GM12892 (cell line): ENCODE data around the gene OR56A5.
A peak's percentile ranks its signal among the peaks of the same experiment; 100 is the strongest.
"Not testable (repeated sequence)": the region's sequence is repeated elsewhere in the genome, so short reads cannot be mapped to it uniquely, and the experiment has no call there.

ENCODE experiments used
- DNase-seq: peaks from one replicate; pipeline ENCODE4 v3.0.0; 2011; ENCODE audit not compliant: insufficient read length
- FAIRE-seq: peaks from 2 replicates; lab custom pipeline; 2011; peaks lifted over from hg19 to GRCh38; lab: Jason Lieb, UNC
- POLR2A ChIP-seq: IDR thresholded peaks from 2 replicates; pipeline ENCODE4 v1.6.1; 2011; ENCODE audit warnings: low read depth, low read length, control low read depth
- POLR2AphosphoS5 ChIP-seq: IDR thresholded peaks from 2 replicates; pipeline ENCODE4 v1.6.1; 2011; ENCODE audit warnings: low read depth, low read length, control low read depth
- TAF1 ChIP-seq: IDR thresholded peaks from 2 replicates; pipeline ENCODE4 v1.6.1; 2011; ENCODE audit warnings: low read depth, mild to moderate bottlenecking, control low read depth, low read length, borderline replicate concordance

OR56A5 gene

GRCh38 chr11:5983443-5983842 lies 15.1 kb upstream of the OR56A5 start:
- DNase-seq (no peak), FAIRE-seq (no peak)
- TF ChIP-seq TAF1 (no peak), POLR2AphosphoS5 (no peak), POLR2A (no peak)

GRCh38 chr11:5973530-5973929 lies 5.2 kb upstream of the OR56A5 start:
- FAIRE-seq (no peak), DNase-seq (no peak)
- no peak for TF ChIP-seq POLR2AphosphoS5
- no peak for TF ChIP-seq TAF1
- TF ChIP-seq POLR2A, result no peak

GRCh38 chr11:5967708-5968107 lies 586 bp downstream of the OR56A5 start:
- DNase-seq (no peak), FAIRE-seq (peak; percentile 33)
- TF ChIP-seq POLR2AphosphoS5 (no peak), POLR2A (no peak), TAF1 (no peak)

- DNase-seq (no peak), FAIRE-seq (no peak)
- TF ChIP-seq TAF1, result no peak
Observed at GRCh38 chr11:5966958-5967357, 1.3 kb downstream of the OR56A5 start.

GRCh38 chr11:5960704-5961320 lies 7.5 kb downstream of the OR56A5 start:
- DNase-seq, FAIRE-seq: not testable (repeated sequence)

GRCh38 chr11:5955586-5955985 lies 12.7 kb downstream of the OR56A5 start:
- no peak for FAIRE-seq
- TF ChIP-seq POLR2A (no peak), TAF1 (no peak), POLR2AphosphoS5 (no peak)
- DNase-seq, result no peak

GRCh38 chr11:5941951-5942350 lies 26.3 kb downstream of the OR56A5 start, which contains the start of gene OR56A3:
Gene OR56A3 (plus strand): TSS chr11:5942251. CDS start chr11:5947347, 5,096 bp downstream.
- TF ChIP-seq POLR2A (no peak), POLR2AphosphoS5 (no peak), TAF1 (no peak)
- DNase-seq (no peak), FAIRE-seq (no peak)

- TF ChIP-seq TAF1 (no peak), POLR2AphosphoS5 (no peak), POLR2A (no peak)
- DNase-seq, result no peak
- FAIRE-seq, result no peak
Observed at GRCh38 chr11:5940748-5941147, 27.5 kb downstream of the OR56A5 start.

GRCh38 chr11:5938603-5938965 lies 29.7 kb downstream of the OR56A5 start:
- FAIRE-seq (no peak), DNase-seq (no peak)
- TF ChIP-seq POLR2A (no peak), POLR2AphosphoS5 (no peak), TAF1 (no peak)

- TF ChIP-seq POLR2AphosphoS5 (no peak), TAF1 (no peak), POLR2A (no peak)
- DNase-seq (no peak), FAIRE-seq (no peak)
Observed at GRCh38 chr11:5937868-5938602, 30.3 kb downstream of the OR56A5 start.

GRCh38 chr11:5933116-5933515 lies 35.2 kb downstream of the OR56A5 start:
- TF ChIP-seq POLR2AphosphoS5 (no peak), POLR2A (no peak), TAF1 (no peak)
- DNase-seq, result no peak
- no peak for FAIRE-seq

GRCh38 chr11:5932671-5933070 lies 35.6 kb downstream of the OR56A5 start:
- no peak for FAIRE-seq
- DNase-seq, result no peak
- TF ChIP-seq POLR2A, result no peak
- TF ChIP-seq POLR2AphosphoS5, result no peak
- no peak for TF ChIP-seq TAF1

GRCh38 chr11:5931061-5931460 lies 37.2 kb downstream of the OR56A5 start:
- TF ChIP-seq TAF1 (no peak), POLR2A (no peak), POLR2AphosphoS5 (no peak)
- DNase-seq, result no peak
- no peak for FAIRE-seq
